HEK293 (cell line): ENCODE measurements around the gene ADCY4.
A peak's percentile ranks its signal among the peaks of the same experiment; 100 is the strongest.

Source experiments
- FEZF1 ChIP-seq: fragments of 450-650 bp; formaldehyde crosslinking; IDR thresholded peaks from 2 replicates; pipeline ENCODE4 v1.5.1; 2016; ENCODE audit warnings: missing biosample characterization, missing genetic modification characterization
- GLI4 ChIP-seq: fragments of 450-650 bp; formaldehyde crosslinking; IDR thresholded peaks from 2 replicates; pipeline ENCODE4 v1.5.1; 2016; ENCODE audit warnings: missing biosample characterization, missing genetic modification characterization
- GLIS1 ChIP-seq: fragments of 450-650 bp; formaldehyde crosslinking; IDR thresholded peaks from 2 replicates; pipeline ENCODE4 v1.5.1; 2016; ENCODE audit warnings: missing biosample characterization, missing genetic modification characterization
- KLF8 ChIP-seq: fragments of 450-650 bp; formaldehyde crosslinking; IDR thresholded peaks from 2 replicates; pipeline ENCODE4 v1.5.1; 2016; ENCODE audit warnings: missing biosample characterization, missing genetic modification characterization
- OSR2 ChIP-seq: fragments of 450-650 bp; formaldehyde crosslinking; IDR thresholded peaks from 2 replicates; pipeline ENCODE4 v1.5.1; 2016; ENCODE audit warnings: missing biosample characterization, missing genetic modification characterization
- SETDB1 ChIP-seq: IDR thresholded peaks from one replicate; pipeline ENCODE4 v1.6.1; 2017; ENCODE audit warnings: mild to moderate bottlenecking, low read length, moderate library complexity, mixed read lengths; ENCODE audit not compliant: insufficient read length
- SP2 ChIP-seq: fragments of 450-650 bp; formaldehyde crosslinking; IDR thresholded peaks from 2 replicates; pipeline ENCODE4 v1.5.1; 2016; ENCODE audit warnings: missing biosample characterization, missing genetic modification characterization
- TCF7L2 ChIP-seq: IDR thresholded peaks from 2 replicates; pipeline ENCODE4 v1.6.1; 2011; ENCODE audit warnings: low read depth, mild to moderate bottlenecking, inconsistent platforms, low read length, moderate library complexity, borderline replicate concordance
- TRIM28 ChIP-seq: IDR thresholded peaks from 2 replicates; pipeline ENCODE4 v1.6.1; 2011; ENCODE audit warnings: low read length, control low read depth, borderline replicate concordance
- ZIC2 ChIP-seq: fragments of 450-650 bp; formaldehyde crosslinking; IDR thresholded peaks from 2 replicates; pipeline ENCODE4 v1.5.1; 2016; ENCODE audit warnings: missing biosample characterization, missing genetic modification characterization
- ZNF132 ChIP-seq: fragments of 450-650 bp; formaldehyde crosslinking; IDR thresholded peaks from 2 replicates; pipeline ENCODE4 v1.5.1; 2017; ENCODE audit warnings: missing biosample characterization, missing genetic modification characterization, borderline replicate concordance
- ZNF324 ChIP-seq: fragments of 450-650 bp; formaldehyde crosslinking; IDR thresholded peaks from 2 replicates; pipeline ENCODE4 v1.5.1; 2016; ENCODE audit warnings: missing biosample characterization, missing genetic modification characterization
- ZNF354C ChIP-seq: fragments of 450-650 bp; formaldehyde crosslinking; IDR thresholded peaks from 2 replicates; pipeline ENCODE4 v1.5.1; 2016; ENCODE audit warnings: missing biosample characterization, missing genetic modification characterization, low read depth, borderline replicate concordance
- ZNF416 ChIP-seq: fragments of 450-650 bp; formaldehyde crosslinking; IDR thresholded peaks from 2 replicates; pipeline ENCODE4 v1.5.1; 2016; ENCODE audit warnings: missing biosample characterization, missing genetic modification characterization
- ZNF423 ChIP-seq: fragments of 450-650 bp; formaldehyde crosslinking; IDR thresholded peaks from 2 replicates; pipeline ENCODE4 v1.5.1; 2016; ENCODE audit warnings: missing biosample characterization, missing genetic modification characterization
- ZNF433 ChIP-seq: fragments of 450-650 bp; formaldehyde crosslinking; IDR thresholded peaks from 2 replicates; pipeline ENCODE4 v1.5.1; 2016; ENCODE audit warnings: missing biosample characterization, missing genetic modification characterization, low read depth
- ZNF501 ChIP-seq: fragments of 450-650 bp; formaldehyde crosslinking; IDR thresholded peaks from 2 replicates; pipeline ENCODE4 v1.5.1; 2016; ENCODE audit warnings: missing biosample characterization, missing genetic modification characterization
- ZNF514 ChIP-seq: fragments of 450-650 bp; formaldehyde crosslinking; IDR thresholded peaks from 2 replicates; pipeline ENCODE4 v1.5.1; 2016; ENCODE audit warnings: missing biosample characterization, missing genetic modification characterization
- ZNF521 ChIP-seq: fragments of 450-650 bp; formaldehyde crosslinking; IDR thresholded peaks from 2 replicates; pipeline ENCODE4 v1.5.1; 2017; ENCODE audit warnings: missing biosample characterization, mild to moderate bottlenecking, missing genetic modification characterization
- ZNF610 ChIP-seq: fragments of 450-650 bp; formaldehyde crosslinking; IDR thresholded peaks from 2 replicates; pipeline ENCODE4 v1.5.1; 2016; ENCODE audit warnings: missing biosample characterization, missing genetic modification characterization, borderline replicate concordance
- ZNF629 ChIP-seq: fragments of 450-650 bp; formaldehyde crosslinking; IDR thresholded peaks from 2 replicates; pipeline ENCODE4 v1.5.1; 2017; ENCODE audit warnings: missing biosample characterization, missing genetic modification characterization
- ZNF654 ChIP-seq: fragments of 450-650 bp; formaldehyde crosslinking; IDR thresholded peaks from 2 replicates; pipeline ENCODE4 v1.5.1; 2016; ENCODE audit warnings: low read depth, missing biosample characterization, missing genetic modification characterization
- ZNF677 ChIP-seq: fragments of 450-650 bp; IDR thresholded peaks from 2 replicates; pipeline ENCODE4 v1.5.0; 2018; ENCODE audit warnings: missing biosample characterization, mild to moderate bottlenecking, missing genetic modification characterization, moderate library complexity
- ZNF768 ChIP-seq: fragments of 450-650 bp; formaldehyde crosslinking; IDR thresholded peaks from 2 replicates; pipeline ENCODE4 v1.5.1; 2018; ENCODE audit warnings: missing biosample characterization, mild to moderate bottlenecking, missing genetic modification characterization
- ZNF792 ChIP-seq: fragments of 450-650 bp; formaldehyde crosslinking; IDR thresholded peaks from 2 replicates; pipeline ENCODE4 v1.5.1; 2016; ENCODE audit warnings: missing biosample characterization, missing genetic modification characterization
- TF ChIP-seq, protein P1 (sequence below): fragments of 450-650 bp; formaldehyde crosslinking; IDR thresholded peaks from 2 replicates; pipeline ENCODE4 v1.5.1; 2016; ENCODE audit warnings: missing biosample characterization, missing genetic modification characterization
- TF ChIP-seq, protein P2 (sequence below): fragments of 450-650 bp; formaldehyde crosslinking; IDR thresholded peaks from 2 replicates; pipeline ENCODE4 v1.5.1; 2016; ENCODE audit warnings: missing biosample characterization, missing genetic modification characterization
- TF ChIP-seq, protein P3 (sequence below): fragments of 450-650 bp; formaldehyde crosslinking; IDR thresholded peaks from 2 replicates; pipeline ENCODE4 v1.5.1; 2016; ENCODE audit warnings: missing biosample characterization, missing genetic modification characterization
- TF ChIP-seq, protein P4 (sequence below): fragments of 450-650 bp; formaldehyde crosslinking; IDR thresholded peaks from 2 replicates; pipeline ENCODE4 v1.5.1; 2016; ENCODE audit warnings: missing biosample characterization, missing genetic modification characterization, low read depth
- TF ChIP-seq, protein P5 (sequence below): fragments of 450-650 bp; formaldehyde crosslinking; IDR thresholded peaks from 2 replicates; pipeline ENCODE4 v1.5.1; 2016; ENCODE audit warnings: missing biosample characterization, missing genetic modification characterization
- TF ChIP-seq, protein P6 (sequence below): fragments of 450-650 bp; formaldehyde crosslinking; IDR thresholded peaks from 2 replicates; pipeline ENCODE4 v1.5.1; 2016; ENCODE audit warnings: missing biosample characterization, missing genetic modification characterization

Gene ADCY4

DNA sequence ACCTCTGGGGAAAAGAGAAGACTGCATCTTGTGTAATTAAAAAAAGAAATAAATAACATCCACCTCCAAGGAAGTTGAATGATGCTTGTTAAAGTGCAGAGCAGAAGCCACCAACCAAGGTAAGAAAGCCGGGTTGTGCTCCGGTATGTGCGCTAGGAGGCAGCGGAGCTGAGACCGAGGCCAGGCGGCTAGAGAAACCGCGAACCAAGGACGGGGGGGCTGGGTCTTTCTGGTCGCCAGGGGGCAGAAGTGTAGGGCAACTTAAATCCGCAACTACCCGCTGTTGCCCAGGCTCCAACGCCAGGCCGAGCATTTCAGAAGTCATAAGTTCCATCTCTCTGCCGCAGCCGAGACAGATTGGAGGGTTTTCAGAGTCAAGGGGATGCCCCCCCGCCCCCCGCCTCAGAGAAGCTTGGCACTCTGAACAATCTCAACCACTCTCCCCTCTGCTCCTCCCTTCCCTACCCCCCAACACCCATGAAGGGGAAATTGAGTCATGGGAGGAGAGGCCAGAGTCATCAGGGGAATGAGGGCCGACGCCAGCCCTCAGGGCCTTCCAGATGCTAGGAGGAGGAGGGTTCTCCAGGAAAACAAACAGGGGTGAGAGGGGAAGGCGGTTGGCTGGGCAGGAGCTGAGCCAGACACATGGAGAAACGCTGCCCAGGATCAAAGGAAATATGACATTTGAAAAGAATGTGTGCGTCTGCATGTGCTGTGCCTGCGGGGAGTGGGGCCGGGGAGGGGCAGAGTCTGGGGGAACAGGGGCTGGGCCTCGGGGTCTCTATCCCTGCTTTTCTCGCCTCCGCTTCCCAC lies 30.9 kb upstream of the ADCY4 start (continued):
- TF ChIP-seq ZNF514 (tag by site-specific recombination) (no peak), ZNF521 (tag by site-specific recombination) (no peak), ZNF792 (no peak), ZNF416 (tag by site-specific recombination) (no peak), ZIC2 (tag by site-specific recombination) (no peak), GLIS1 (tag by site-specific recombination) (peak; percentile 66), ZNF654 (tag by site-specific recombination) (peak; percentile 51), ZNF132 (tag by site-specific recombination) (no peak), ZNF501 (tag by site-specific recombination) (no peak; the same call in 1 of the 2 replicates), ZNF423 (tag by site-specific recombination) (0 out of 2 replicates have a peak, but pooled peaks have one; percentile 12), ZNF324 (tag by site-specific recombination) (0 out of 2 replicates have a peak, but pooled peaks have one; percentile 59), ZNF433 (tag by site-specific recombination) (no peak), SP2 (tag by site-specific recombination) (no peak), ZNF629 (tag by site-specific recombination) (peak; percentile 69), ZNF354C (tag by site-specific recombination) (no peak), ZNF610 (tag by site-specific recombination) (0 out of 2 replicates have a peak, but pooled peaks have one; percentile 57), FEZF1 (tag by site-specific recombination) (no peak), ZNF677 (tag by site-specific recombination) (no peak), TRIM28 (0 out of 2 replicates have a peak, but pooled peaks have one; percentile 40), SETDB1 (no peak), KLF8 (tag by site-specific recombination) (peak; percentile 66), ZNF768 (tag by site-specific recombination) (no peak), TCF7L2 (no peak), OSR2 (no peak), GLI4 (tag by site-specific recombination) (no peak)
- TF ChIP-seq, protein P1, sequence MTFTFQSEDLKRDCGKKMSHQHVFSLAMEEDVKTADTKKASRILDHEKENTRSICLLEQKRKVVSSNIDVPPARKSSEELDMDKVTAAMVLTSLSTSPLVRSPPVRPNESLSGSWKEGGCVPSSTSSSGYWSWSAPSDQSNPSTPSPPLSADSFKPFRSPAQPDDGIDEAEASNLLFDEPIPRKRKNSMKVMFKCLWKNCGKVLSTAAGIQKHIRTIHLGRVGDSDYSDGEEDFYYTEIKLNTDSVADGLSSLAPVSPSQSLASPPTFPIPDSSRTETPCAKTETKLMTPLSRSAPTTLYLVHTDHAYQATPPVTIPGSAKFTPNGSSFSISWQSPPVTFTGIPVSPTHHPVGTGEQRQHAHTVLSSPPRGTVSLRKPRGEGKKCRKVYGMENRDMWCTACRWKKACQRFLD (tag by site-specific recombination): no peak
- TF ChIP-seq, protein P2, sequence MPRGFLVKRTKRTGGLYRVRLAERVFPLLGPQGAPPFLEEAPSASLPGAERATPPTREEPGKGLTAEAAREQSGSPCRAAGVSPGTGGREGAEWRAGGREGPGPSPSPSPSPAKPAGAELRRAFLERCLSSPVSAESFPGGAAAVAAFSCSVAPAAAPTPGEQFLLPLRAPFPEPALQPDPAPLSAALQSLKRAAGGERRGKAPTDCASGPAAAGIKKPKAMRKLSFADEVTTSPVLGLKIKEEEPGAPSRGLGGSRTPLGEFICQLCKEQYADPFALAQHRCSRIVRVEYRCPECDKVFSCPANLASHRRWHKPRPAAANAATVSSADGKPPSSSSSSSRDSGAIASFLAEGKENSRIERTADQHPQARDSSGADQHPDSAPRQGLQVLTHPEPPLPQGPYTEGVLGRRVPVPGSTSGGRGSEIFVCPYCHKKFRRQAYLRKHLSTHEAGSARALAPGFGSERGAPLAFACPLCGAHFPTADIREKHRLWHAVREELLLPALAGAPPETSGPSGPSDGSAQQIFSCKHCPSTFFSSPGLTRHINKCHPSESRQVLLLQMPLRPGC (tag by site-specific recombination): 0 out of 2 replicates have a peak, but pooled peaks have one; percentile 43
- TF ChIP-seq, protein P3, sequence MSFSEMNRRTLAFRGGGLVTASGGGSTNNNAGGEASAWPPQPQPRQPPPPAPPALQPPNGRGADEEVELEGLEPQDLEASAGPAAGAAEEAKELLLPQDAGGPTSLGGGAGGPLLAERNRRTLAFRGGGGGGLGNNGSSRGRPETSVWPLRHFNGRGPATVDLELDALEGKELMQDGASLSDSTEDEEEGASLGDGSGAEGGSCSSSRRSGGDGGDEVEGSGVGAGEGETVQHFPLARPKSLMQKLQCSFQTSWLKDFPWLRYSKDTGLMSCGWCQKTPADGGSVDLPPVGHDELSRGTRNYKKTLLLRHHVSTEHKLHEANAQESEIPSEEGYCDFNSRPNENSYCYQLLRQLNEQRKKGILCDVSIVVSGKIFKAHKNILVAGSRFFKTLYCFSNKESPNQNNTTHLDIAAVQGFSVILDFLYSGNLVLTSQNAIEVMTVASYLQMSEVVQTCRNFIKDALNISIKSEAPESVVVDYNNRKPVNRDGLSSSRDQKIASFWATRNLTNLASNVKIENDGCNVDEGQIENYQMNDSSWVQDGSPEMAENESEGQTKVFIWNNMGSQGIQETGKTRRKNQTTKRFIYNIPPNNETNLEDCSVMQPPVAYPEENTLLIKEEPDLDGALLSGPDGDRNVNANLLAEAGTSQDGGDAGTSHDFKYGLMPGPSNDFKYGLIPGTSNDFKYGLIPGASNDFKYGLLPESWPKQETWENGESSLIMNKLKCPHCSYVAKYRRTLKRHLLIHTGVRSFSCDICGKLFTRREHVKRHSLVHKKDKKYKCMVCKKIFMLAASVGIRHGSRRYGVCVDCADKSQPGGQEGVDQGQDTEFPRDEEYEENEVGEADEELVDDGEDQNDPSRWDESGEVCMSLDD (tag by site-specific recombination): peak; percentile 46; the same call in 1 of the 2 replicates
- TF ChIP-seq, protein P4, sequence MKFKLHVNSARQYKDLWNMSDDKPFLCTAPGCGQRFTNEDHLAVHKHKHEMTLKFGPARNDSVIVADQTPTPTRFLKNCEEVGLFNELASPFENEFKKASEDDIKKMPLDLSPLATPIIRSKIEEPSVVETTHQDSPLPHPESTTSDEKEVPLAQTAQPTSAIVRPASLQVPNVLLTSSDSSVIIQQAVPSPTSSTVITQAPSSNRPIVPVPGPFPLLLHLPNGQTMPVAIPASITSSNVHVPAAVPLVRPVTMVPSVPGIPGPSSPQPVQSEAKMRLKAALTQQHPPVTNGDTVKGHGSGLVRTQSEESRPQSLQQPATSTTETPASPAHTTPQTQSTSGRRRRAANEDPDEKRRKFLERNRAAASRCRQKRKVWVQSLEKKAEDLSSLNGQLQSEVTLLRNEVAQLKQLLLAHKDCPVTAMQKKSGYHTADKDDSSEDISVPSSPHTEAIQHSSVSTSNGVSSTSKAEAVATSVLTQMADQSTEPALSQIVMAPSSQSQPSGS: no peak
- TF ChIP-seq, protein P5, sequence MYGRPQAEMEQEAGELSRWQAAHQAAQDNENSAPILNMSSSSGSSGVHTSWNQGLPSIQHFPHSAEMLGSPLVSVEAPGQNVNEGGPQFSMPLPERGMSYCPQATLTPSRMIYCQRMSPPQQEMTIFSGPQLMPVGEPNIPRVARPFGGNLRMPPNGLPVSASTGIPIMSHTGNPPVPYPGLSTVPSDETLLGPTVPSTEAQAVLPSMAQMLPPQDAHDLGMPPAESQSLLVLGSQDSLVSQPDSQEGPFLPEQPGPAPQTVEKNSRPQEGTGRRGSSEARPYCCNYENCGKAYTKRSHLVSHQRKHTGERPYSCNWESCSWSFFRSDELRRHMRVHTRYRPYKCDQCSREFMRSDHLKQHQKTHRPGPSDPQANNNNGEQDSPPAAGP (tag by site-specific recombination): no peak; the same call in 1 of the 2 replicates
- TF ChIP-seq, protein P6, sequence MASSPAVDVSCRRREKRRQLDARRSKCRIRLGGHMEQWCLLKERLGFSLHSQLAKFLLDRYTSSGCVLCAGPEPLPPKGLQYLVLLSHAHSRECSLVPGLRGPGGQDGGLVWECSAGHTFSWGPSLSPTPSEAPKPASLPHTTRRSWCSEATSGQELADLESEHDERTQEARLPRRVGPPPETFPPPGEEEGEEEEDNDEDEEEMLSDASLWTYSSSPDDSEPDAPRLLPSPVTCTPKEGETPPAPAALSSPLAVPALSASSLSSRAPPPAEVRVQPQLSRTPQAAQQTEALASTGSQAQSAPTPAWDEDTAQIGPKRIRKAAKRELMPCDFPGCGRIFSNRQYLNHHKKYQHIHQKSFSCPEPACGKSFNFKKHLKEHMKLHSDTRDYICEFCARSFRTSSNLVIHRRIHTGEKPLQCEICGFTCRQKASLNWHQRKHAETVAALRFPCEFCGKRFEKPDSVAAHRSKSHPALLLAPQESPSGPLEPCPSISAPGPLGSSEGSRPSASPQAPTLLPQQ (tag by site-specific recombination): peak; percentile 81
